Fibroblast of lung (primary cell): ENCODE data around the gene C2CD4C. TPM values are rescaled to one million over a fixed set of nuclear protein-coding genes. Genes with fewer than 3 reads are reported as not detected.

Experiments used
- DNase-seq, 2 donors: peaks; one replicate each; pipeline versions ENCODE4 v3.0.0 to v3.0.0-alpha.2; 2010; ENCODE audit warnings: low read depth in 2 of 2
- H2AFZ ChIP-seq: 2 replicates; pipeline ENCODE4 v1.5.1; 2012; ENCODE audit warnings: low read length, control low read depth, inconsistent platforms
- H3K27ac ChIP-seq: 2 replicates; pipeline ENCODE4 v1.5.1; 2011; ENCODE audit warnings: low read length, control low read depth; ENCODE audit not compliant: insufficient read depth
- H3K27me3 ChIP-seq: 2 replicates; pipeline ENCODE4 v1.5.1; 2011; ENCODE audit warnings: mild to moderate bottlenecking, low read length; ENCODE audit not compliant: control insufficient read depth, insufficient read depth
- H3K36me3 ChIP-seq: 2 replicates; pipeline ENCODE4 v1.5.1; 2011; ENCODE audit warnings: low read length; ENCODE audit not compliant: control insufficient read depth, insufficient read depth
- H3K4me1 ChIP-seq: 2 replicates; pipeline ENCODE4 v1.5.1; 2011; ENCODE audit warnings: low read length; ENCODE audit not compliant: control insufficient read depth, insufficient read depth; ENCODE audit errors: extremely low read depth
- H3K4me2 ChIP-seq: 2 replicates; pipeline ENCODE4 v1.5.1; 2011; ENCODE audit warnings: low read length, control low read depth; ENCODE audit not compliant: insufficient read depth; ENCODE audit errors: extremely low read depth
- H3K4me3 ChIP-seq, 4 experiments: fragments of 200-600 bp in 1 of 4; sonication (generic) in 1 of 4; replicated peaks in 1 of 4; 2 replicates each; pipeline ENCODE4 v1.5.1; 2011 to 2016; ENCODE audit warnings: low read length in 4 of 4, low read depth in 3 of 4, mild to moderate bottlenecking in 3 of 4, control low read depth in 2 of 4, inconsistent platforms in 1 of 4, mixed read lengths in 1 of 4; ENCODE audit not compliant: insufficient read depth in 1 of 4; ENCODE audit errors: control extremely low read depth in 1 of 4
- H3K79me2 ChIP-seq: 2 replicates; pipeline ENCODE4 v1.5.1; 2012; ENCODE audit warnings: mild to moderate bottlenecking, low read length, inconsistent platforms; ENCODE audit not compliant: control insufficient read depth, insufficient read depth
- H3K9ac ChIP-seq: 2 replicates; pipeline ENCODE4 v1.5.1; 2011; ENCODE audit warnings: mild to moderate bottlenecking, low read length, control low read depth; ENCODE audit not compliant: insufficient read depth
- H3K9me3 ChIP-seq: 2 replicates; pipeline ENCODE4 v1.5.1; 2012; ENCODE audit warnings: low read depth, low read length; ENCODE audit not compliant: control insufficient read depth, insufficient read depth
- H4K20me1 ChIP-seq: 2 replicates; pipeline ENCODE4 v1.5.1; 2011; ENCODE audit warnings: low read length; ENCODE audit not compliant: control insufficient read depth, insufficient read depth; ENCODE audit errors: extremely low read depth
- EZH2 ChIP-seq: IDR thresholded peaks from 2 replicates; pipeline ENCODE4 v1.5.1; 2012; ENCODE audit warnings: low read length, control low read depth, mild to moderate bottlenecking; ENCODE audit errors: missing control alignments
- polyA plus RNA-seq, 2 donors: library from polyadenylated mRNA; depleted of rRNA in 1 of 2; stranded (reverse) in 1 of 2; unstranded in 1 of 2; fragments of >200 nt; gene quantifications; 2 replicates each; pipeline ENCODE4 v1.2.1, GENCODE V29; 2011 to 2012; ENCODE audit warnings: missing spikeins in 1 of 2
- total RNA-seq: library from RNA; depleted of rRNA; stranded (reverse); fragments of >200 nt; gene quantifications from 2 replicates; pipeline ENCODE4 v1.2.1, GENCODE V29; 2014
- TF ChIP-seq, protein P1 (sequence below), 2 donors: IDR thresholded peaks in 1 of 2; conservative IDR thresholded peaks in 1 of 2; 1 replicate in 1 of 2; 2 replicates in 1 of 2; pipeline ENCODE4 v1.5.1; 2011 to 2012; ENCODE audit warnings: low read length in 2 of 2, control low read depth in 1 of 2, inconsistent platforms in 1 of 2, low read depth in 1 of 2, mild to moderate bottlenecking in 1 of 2

C2CD4C gene
- total and polyA plus RNA-seq, 2 donors (not counting 1 experiment from before 2014, with no cell fraction given) = 0.17 TPM; not detected in 1

DNA sequence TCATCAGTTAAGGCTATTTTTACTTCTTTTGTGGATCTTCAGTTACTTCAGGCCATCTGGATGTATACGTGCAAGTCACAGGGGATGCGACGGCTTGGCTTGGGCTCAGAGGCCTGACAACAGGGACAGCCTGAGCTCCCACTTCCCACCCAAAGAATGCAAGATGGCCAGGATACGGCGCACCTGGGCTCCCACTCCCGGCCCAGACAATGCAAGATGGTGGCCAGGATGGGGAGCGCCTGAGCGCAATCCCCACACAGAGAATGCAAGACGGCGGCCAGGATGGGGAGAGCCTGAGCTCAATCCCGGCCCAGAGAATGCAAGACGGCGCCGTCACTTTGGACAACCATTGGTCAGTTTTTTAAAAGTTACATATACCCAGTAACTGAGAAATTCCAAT lies 39.1 kb downstream of the C2CD4C start:
- no peak overlapping the region for H3K27ac ChIP-seq
- DNase-seq = no peak
- no peak for TF ChIP-seq EZH2
- TF ChIP-seq, protein P1, sequence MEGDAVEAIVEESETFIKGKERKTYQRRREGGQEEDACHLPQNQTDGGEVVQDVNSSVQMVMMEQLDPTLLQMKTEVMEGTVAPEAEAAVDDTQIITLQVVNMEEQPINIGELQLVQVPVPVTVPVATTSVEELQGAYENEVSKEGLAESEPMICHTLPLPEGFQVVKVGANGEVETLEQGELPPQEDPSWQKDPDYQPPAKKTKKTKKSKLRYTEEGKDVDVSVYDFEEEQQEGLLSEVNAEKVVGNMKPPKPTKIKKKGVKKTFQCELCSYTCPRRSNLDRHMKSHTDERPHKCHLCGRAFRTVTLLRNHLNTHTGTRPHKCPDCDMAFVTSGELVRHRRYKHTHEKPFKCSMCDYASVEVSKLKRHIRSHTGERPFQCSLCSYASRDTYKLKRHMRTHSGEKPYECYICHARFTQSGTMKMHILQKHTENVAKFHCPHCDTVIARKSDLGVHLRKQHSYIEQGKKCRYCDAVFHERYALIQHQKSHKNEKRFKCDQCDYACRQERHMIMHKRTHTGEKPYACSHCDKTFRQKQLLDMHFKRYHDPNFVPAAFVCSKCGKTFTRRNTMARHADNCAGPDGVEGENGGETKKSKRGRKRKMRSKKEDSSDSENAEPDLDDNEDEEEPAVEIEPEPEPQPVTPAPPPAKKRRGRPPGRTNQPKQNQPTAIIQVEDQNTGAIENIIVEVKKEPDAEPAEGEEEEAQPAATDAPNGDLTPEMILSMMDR (conservative IDR thresholded peaks at IDR 0.05 in 1 of 2, IDR thresholded peaks at IDR 0.05 in 1 of 2; ENCODE audit: low read depth in 1 of 2, low read length in 2 of 2) = no peak
- no peaks in the 10 kb centered on the region for H3K9me3 ChIP-seq
- no peak overlapping the region for H3K4me2 ChIP-seq
- peaks cover 29% of the 10 kb centered on the region for H3K27me3 ChIP-seq
- peaks cover 2% of the 10 kb centered on the region for H3K4me1 ChIP-seq
- H3K36me3 ChIP-seq = no peaks in the 10 kb centered on the region
- H3K4me3 ChIP-seq = no peak overlapping the region
- H3K79me2 ChIP-seq = no peaks in the 10 kb centered on the region
- no peaks in the 10 kb centered on the region for H4K20me1 ChIP-seq
- H3K9ac ChIP-seq = no peak overlapping the region
- no peak overlapping the region for H2AFZ ChIP-seq

DNA sequence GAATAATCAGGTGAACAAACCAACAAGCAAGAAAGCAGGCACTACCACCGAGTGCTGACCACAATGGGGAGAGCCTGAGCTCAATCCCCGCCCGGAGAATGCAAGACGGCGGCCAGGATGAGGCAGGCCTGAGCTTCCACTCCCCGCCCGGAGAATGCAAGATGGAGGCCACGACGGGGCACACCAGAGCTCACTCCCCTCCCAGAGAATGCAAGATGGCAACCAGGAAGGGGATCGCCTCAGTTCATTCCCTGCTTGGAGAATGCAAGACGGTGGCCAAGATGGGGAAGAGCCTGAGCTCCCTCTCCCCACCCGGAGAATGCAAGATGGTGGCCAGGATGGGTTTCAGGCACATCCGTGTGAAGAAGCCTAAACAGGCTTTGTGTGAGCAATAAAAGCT lies 39.7 kb downstream of the C2CD4C start:
- no peak for DNase-seq
- TF ChIP-seq, protein P1 (conservative IDR thresholded peaks at IDR 0.05 in 1 of 2, IDR thresholded peaks at IDR 0.05 in 1 of 2; ENCODE audit: low read depth in 1 of 2, low read length in 2 of 2) = no peak
- no peak for TF ChIP-seq EZH2
- H3K9ac ChIP-seq = no peak overlapping the region
- H3K9me3 ChIP-seq = no peaks in the 10 kb centered on the region
- H3K4me2 ChIP-seq = no peak overlapping the region
- H3K27ac ChIP-seq = no peak overlapping the region
- no peaks in the 10 kb centered on the region for H3K36me3 ChIP-seq
- H3K4me3 ChIP-seq = no peak overlapping the region
- peaks cover 2% of the 10 kb centered on the region for H3K4me1 ChIP-seq
- no peak overlapping the region for H2AFZ ChIP-seq
- no peaks in the 10 kb centered on the region for H3K79me2 ChIP-seq
- H3K27me3 ChIP-seq = peaks cover 23% of the 10 kb centered on the region
- H4K20me1 ChIP-seq = no peaks in the 10 kb centered on the region

GRCh38 chr19:368630-369024 lies 40.3 kb downstream of the C2CD4C start:
- TF ChIP-seq, protein P1 (conservative IDR thresholded peaks at IDR 0.05 in 1 of 2, IDR thresholded peaks at IDR 0.05 in 1 of 2; ENCODE audit: low read depth in 1 of 2, low read length in 2 of 2) = no peak
- TF ChIP-seq EZH2 = no peak
- H3K27me3 ChIP-seq = peaks cover 18% of the 10 kb centered on the region
- H3K4me2 ChIP-seq = no peak overlapping the region
- H3K4me1 ChIP-seq = peaks cover 2% of the 10 kb centered on the region
- no peaks in the 10 kb centered on the region for H3K9me3 ChIP-seq
- H3K4me3 ChIP-seq = no peak overlapping the region
- no peaks in the 10 kb centered on the region for H3K79me2 ChIP-seq
- no peak overlapping the region for H3K9ac ChIP-seq
- DNase-seq = no peak
- H2AFZ ChIP-seq = no peak overlapping the region
- H3K36me3 ChIP-seq = no peaks in the 10 kb centered on the region
- H3K27ac ChIP-seq = no peak overlapping the region
- H4K20me1 ChIP-seq = no peaks in the 10 kb centered on the region
